GM19468 (cell line): ENCODE data around the gene PEX14.

Source experiments
- ATAC-seq: cut with Tn5 transposase; IDR thresholded peaks from one replicate; pipeline ENCODE4 v1.9.1; 2021; ENCODE audit warnings: mild to moderate bottlenecking, moderate library complexity, moderate number of reproducible peaks; ENCODE audit not compliant: unreplicated experiment; ENCODE audit errors: extremely low read depth

PEX14 gene

DNA sequence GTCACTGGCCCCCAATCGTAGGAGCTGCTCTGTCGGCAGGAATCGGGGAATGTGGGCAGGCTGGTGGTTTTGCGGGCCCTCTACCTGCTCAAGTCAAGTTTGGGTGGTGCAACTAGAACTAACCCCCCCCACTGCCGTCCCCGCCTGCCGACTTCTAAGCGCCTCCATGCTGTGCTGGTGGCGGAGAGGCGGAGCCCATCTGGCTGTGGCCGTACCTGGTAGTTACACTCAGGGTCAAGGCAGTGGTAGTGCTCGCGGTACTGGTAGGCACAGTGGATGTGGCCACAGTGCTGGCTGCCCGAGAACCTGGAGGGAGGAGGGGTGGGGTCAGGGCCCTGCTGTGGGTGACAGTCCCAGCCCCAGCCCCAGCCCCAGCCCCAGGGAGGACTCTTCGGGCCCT, 181.7 kb downstream of the PEX14 start:
- no peak for ATAC-seq

DNA sequence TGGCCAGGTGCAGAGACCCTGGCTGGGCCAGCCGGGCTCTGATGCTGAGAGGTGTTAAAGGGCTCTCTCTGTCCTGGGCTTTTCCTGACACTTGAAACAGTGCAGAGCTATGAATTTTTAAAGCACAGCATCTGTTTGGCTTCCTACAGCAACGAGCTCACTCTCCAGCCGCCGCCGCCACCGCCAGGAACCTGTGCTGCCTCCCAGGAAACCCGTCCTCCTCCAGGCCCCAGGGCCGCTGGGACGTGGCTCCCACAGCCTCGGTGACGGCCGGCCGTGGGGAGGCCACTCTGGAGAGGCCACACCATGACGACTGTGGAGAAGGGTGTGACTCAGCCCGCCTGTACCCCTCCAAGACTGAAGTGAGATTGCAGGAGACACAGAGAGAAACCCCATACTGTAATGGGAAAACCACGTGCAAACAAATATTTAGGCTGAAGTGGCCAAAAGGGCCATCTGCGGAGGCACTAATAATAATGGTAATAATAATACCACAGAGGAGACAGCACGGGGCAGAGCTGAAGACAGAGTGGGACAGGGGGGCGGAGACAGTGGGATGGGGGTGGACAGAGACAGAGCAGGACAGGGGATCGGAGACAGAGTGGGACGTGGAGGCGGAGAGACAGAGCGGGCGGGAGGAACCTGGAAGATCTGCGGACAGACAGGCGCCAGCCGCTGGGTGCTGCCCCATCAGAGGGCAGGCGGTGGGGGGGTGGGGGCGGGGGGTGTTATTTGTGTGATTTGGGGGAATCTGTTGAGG, 182.5 kb downstream of the PEX14 start:
- ATAC-seq, result no peak

DNA sequence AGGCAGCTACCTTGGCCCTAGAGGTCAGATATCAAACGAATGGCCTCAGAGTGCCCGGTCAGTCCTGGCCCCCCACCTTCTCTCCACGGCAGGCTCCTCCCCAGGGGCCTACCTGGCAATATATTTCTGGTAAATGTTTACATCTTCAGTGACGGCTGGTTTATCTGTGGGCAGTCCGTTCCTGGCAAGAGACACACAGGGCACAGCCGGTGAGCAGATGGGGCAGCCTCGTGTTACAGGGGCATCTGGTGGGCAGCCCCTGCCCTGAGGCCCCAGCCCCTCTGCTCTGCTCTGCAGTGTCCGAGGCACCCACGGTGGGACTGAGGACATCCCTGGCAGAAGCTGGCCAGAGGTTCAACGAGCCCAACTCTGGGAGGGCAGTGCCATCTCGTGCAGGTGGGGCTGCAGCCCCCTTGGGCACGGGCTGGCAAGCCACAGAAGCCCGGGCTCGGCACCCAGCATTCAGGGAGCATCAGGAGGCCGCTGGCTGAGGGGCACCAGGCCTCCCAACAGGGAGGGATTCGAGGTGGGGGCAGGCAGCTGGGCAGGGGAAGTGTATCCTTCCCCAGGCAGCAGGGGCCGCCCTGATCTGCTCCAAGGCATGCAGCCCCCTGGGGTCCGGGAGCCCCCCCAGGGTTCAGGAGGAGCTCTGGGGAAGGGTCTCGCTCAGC, 183.8 kb downstream of the PEX14 start:
- ATAC-seq, result no peak

DNA sequence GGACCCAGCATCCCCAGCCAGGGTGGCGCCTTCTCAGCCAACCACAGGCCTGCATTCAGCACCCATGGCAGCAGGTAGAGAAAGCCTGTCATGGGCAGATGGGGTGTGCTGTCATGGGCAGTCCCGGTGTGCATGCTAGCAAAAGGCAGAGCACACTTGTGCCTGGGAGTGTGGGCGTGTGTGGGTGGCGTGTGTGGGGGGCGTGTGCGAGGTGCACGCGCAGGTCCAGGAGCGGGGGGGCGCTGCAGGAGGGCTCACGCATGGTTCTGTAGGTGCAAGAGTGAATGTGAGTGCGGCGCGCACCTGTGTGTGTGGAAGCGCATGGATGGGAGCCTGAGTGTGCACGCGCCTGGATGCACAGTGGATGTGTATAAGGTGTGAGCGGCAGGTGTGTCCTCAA, 184.5 kb downstream of the PEX14 start:
- no peak for ATAC-seq

DNA sequence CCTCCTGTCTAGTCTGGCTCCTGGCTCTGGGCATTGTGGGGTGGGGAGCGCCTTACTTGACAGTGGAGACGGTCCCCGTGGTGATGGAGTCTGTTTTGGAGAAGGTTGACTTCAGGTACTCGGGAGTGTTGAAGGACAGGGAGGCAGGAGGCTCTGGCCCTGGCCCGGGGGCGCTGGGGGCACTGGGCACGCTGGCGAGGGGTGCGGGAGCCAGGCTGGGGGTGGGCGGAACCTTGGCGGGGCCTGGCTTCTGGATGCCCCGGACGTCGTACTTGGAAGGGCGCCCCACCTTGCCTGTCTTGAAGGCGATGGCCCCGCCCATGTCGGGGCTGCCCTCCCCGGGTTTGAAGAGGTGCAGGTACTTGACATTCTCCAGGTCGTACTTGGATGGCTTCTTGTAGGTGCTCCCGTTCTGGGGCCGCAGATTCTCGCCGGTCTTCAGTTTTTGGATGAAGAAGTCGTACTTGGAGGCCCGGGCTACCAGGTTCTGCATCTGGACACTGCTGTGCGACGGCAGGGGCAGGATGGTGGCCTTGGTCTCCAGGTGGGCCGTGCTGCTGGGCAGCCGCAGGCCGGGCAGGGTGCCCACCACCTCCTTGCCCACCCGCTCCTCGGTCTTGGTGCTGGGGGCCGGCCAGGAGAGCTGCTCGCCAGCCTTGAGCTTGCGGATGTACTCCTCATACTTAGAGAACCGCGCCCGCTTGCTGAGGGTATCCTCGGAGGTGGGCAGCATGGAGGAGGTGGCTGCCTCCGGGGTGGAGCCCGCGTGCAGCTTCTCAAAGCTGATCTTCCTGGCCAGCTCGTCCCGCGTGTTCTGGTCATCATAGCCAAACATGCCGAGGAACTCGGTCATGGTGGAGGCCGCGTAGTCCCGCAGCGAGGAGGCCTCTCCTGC, 185.1 kb downstream of the PEX14 start:
- no peak for ATAC-seq

DNA sequence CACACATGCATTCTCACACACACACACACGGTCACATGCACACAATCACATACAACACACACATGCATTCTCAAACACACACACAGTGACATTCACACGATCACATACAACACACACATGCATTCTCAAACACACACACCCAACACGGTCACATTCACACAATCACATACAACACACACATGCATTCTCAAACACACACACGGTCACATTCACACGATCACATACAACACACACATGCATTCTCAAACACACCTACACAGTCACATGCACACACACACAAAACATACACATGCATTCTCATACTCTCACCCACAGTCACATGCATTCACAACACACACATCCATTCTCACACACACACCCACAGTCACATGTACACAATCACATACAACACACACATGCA, 186.7 kb downstream of the PEX14 start:
- ATAC-seq, result no peak

DNA sequence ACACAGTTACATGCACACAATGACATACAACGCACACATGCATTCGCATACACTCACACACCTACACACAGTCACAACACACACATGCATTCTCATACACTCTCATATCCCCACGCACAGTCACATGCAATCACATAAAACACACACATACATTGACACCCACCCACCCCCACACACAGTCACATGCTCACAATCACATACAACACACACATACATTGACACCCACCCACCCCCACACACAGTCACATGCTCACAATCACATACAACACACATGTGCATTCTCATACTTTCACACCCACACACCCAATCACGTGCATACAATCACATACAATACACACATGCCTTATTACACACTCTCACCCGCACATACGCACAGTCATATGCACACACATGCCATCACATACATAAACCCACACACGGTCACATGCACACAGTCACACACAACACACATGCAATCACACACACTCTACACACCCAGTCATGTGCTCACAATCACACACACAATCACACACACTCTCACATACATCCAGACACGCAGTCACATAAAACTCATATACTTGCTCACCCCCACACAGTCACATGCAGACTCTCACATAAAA, 187.4 kb downstream of the PEX14 start:
- no peak for ATAC-seq

DNA sequence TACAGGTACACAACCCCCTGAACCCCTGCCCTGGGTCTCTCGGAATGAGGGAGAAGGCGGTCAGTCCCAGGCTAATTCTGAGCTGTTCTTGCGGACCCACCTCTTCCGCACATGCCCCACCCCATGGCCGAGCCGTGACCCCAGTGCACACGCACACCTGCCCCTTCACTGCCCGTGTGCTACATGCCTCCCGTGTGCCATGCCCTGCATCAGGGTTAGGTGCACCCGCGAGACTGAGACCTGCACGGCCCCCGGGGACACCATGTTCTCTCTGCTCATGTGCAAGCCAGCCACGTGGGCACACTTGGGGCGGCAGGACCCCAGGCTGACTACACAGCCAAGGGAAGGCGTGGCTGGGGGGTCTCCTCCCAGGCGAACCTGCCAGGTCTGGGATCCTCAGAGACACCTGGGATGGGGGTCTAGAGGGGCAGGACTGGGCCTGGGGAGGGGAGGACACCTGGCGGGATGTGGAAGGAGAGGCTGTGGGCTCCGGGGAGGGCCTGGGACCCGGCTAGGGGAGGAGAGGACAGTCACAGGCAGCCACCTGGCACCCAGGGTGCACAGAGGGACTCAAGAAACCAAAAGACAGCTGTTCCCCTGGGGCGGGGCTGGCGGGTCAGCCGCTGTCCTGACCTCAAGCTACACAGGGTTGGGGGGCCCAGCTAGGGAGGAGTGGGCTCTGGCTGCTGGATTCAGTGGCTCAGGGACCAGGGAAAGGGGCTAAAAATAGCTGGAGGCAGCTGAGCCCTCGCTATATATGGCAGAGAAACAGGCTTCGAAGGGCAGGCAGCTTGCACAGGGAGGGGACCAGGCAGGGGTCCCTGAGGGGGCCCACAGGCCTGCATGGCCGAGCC, 188.3 kb downstream of the PEX14 start:
- no peak for ATAC-seq

DNA sequence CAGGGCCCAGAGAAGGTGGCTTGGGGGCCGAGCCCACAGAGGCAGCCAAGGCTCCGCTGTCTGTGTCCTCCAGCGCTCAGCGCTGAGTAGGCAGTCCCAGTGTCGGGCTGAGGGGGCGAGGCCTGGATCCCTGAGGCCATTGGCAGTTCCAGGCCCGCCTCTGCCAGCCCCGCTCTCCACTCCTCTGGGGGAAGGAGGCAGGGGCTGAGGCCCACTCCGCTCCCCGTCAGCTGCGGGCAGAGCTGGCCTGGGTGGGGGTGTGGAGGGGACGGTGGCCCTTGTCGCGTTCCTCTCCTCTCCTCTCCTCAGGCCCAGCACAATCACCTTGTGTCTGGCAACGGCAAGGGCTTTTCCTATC, 188.9 kb downstream of the PEX14 start:
- ATAC-seq, result no peak

DNA sequence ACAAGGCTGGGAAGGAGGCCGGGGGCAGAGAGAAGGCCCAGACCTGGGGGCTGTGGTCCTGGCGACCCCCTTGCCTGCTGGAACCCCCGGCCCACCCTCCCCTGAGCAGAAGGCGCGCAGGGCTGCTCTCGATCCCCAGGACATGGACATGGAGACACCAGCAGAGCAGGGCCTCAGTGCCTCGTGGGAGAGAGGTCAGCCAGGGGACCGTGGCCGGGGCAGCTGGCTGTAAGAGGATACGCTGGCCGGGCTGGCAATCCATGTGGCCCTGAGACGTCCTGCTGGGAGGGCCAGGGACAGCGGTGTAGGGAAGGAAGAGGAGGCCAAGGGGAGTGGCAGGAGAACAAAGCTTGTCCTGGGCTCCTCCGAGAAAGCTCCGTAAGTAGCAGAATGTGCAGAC, 189.5 kb downstream of the PEX14 start:
- ATAC-seq, result no peak

DNA sequence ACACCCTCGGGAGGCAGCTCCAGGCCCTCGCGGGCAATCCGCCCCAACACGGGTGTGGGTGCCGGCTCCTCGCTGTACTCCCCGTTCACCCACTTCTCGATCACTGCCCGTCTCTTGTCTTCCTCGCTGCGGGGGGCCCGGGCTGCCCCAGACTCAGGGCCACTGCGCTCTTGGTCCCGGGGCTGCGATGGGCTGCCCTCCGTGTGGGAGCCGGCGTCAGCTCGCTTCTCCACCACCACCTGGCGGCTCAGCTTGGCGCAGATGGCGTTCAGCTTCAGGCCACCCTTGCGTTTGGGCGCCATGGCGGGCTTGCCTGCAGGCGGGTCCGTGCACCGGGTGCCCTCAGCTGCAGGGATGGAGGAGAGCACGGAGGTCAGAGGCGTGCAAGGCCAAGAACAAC, 190.5 kb downstream of the PEX14 start:
- ATAC-seq, result no peak

DNA sequence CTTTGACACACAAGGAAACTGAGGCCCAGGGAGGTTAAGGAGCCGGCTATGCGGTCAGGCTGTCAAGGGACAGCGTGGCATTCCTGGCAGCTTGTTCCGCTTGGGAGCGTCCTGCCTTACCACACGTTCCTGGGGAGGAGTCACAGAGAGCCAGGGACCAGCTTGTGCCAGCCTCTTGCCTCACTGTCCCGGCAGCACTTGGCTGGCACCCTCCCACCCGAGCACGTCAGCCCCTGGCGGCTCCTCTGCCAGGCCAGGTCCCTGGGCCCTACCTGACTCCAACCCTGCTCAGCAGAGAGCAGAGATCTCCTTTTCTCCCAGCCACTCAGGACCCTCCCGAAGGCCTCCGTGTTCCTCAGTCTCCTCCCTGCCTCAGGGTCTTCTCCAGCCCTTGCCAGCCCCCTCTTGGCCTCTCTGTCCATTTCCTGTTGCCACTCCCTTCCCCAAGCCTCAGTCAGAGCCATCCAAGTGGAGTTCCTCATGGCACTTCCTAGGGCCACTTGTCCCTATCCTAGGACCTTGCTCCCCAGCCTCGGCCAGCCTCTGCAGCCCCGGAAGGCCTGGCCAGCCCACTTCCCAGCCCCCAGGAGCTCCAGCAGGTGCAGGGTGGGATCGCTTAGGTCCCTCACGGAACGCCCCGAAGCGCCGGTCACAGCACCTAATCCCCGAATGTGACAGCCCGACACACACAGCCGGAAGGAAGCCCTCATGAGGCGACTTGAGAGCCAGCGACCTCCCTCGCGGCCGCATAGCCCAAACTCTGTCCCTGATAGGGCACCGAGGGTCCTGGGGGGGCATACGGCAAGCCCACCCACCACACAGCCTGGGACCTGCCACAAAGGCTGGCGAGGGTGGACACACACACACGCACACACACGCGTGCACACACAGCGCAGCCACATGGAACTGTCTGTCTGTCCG, 191.4 kb downstream of the PEX14 start:
- ATAC-seq, result no peak

DNA sequence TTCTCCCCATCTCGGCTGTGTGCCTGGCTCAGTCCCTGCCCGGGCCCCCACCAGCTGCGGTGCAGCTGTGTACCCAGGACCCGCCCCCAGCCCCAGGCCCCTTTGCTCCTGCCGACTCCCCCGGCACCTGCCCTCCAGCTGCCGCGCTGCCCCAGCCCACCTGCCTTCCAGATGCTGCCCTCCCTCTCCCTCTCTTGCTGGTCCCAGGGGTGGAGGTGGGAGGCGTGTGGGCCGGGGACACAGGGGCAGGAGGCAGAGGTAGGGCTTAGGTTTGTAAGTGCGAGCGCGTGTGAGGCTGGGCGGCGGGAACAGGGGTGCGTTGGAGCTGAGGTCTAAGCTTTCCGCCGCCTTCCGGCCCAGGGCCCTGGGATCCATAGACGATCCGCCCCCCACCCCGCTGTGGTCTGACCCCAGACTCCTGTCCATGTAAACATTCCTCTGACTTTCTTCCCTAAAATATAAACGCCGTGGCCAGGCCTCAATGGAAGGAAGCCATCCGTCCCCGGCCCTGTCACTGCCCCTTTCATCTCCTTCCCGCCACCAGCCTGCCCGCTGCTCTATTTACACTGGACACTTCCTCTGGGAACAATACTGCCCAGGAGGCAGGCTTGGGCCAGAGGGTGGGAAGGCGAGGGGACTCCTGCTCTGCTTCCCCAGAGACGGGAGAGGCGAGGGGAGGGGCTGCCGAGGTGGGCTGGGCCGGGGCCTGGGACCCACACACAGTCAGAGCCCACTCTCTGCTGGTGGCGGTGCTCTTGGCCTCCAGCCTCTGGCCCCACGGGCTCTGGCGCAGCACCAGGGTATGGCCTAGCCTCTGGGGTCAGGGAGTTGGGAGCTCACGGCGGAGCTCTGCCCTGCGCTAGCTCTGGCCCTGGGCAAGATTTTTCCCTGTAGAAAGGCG, 193.4 kb downstream of the PEX14 start:
- ATAC-seq, result no peak

DNA sequence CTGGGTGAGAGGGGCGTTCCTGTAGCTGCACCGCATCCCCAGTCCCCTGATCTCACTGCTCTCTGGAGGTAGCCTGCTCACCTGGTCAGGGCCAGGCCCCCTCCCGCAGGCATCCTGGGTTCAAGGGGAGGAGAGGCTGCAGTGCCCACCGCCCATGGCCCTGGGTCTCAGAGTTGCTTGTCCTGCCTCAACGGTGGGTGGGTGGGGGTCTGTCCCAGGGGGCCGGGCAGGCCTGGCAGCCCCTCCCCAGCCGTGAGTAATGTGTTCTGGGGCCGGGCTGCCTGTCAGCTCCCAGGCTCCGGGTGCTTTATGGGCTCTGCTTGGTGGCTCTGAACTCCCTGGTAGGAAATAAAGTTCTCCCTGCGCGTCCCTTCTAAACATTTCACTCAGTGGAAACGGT, 194.8 kb downstream of the PEX14 start:
- no peak for ATAC-seq

DNA sequence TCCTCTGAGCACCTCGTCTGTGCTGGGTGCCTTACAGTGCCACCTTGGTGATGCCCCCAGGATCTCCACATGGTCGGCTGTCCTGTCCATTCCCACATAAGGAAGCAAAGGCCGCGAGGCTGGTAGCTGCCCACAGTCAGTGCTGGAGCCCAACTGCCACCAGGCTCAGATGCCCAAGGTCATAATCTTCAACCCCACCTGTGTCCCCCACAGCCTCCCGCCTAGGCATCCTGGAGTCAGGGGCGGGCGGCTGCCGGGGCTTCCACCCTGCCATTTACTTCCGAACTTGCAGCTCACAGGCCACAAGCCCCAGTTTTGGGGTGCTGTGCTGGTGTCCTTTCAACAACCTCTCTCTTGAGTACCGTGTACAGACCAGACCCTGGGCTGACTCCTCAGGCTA, 195.4 kb downstream of the PEX14 start:
- ATAC-seq, result no peak

DNA sequence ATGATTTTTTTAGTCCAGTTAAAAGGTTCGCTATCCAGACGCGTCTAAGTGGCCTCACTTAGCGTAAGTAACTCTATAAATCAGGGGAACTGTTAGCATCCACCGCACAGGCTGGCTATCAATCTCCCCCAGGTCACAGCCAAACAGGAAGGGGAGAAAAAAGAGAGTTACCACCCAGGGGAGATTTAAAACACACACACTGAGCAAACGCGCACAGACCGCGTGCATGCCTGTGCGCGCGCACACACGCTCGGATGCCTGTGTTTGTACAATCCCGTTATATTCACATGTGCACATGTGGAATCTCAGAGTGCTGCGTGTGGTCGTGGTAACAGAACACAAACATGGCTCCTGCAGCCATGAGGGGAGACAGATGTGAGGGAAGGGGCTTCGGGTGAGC, 196.3 kb downstream of the PEX14 start:
- no peak for ATAC-seq

DNA sequence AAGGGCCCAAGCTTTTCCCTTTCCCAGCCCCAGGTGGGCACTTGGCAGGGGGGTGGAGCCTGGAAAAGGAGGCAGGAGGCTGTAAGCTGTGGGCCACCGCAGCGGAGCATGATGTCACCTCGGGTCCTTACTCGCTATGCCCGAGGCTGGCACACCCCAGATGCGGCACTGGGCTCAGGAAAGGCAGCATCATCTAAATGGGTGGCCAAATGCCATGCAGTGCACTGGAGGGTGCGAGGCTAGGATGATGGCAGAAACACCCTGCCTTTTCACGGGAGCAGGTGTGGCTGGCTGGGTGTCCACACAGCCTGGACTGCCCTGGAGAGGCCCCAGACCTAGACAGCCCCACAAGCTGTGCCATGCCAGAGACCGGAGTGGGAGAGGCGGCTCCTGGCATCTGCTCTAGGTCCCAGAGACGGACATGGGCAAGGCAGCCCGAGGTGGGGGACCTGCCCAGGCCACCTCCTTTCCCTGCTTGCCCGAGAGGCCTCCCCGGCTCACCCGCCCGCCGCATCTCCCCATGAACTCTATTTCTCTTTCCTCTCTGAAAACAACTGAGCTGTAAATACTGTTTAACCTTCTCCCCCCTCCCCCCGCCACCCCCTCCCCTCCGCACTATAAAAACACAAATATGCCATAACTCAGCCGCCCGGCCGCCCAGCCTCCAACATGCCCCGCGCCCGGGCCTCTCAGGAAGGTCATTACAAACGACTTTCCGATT, 197.0 kb downstream of the PEX14 start:
- ATAC-seq, result no peak
